AG08396 (cell line): ENCODE measurements around the gene SNAI3.

ENCODE experiments used
- DNase-seq: peaks from one replicate; pipeline ENCODE4 v3.0.0; 2012; ENCODE audit warnings: low spot score, mixed read lengths

SNAI3 gene

GRCh38 chr16:88634141-88634993 lies 51.9 kb downstream of the SNAI3 start:
- DNase-seq = peak; percentile 68

- DNase-seq = peak; percentile 61
Measured at GRCh38 chr16:88633684-88634140, 52.6 kb downstream of the SNAI3 start.

- DNase-seq = no peak
Measured at GRCh38 chr16:88632587-88632930, 53.7 kb downstream of the SNAI3 start.

DNA sequence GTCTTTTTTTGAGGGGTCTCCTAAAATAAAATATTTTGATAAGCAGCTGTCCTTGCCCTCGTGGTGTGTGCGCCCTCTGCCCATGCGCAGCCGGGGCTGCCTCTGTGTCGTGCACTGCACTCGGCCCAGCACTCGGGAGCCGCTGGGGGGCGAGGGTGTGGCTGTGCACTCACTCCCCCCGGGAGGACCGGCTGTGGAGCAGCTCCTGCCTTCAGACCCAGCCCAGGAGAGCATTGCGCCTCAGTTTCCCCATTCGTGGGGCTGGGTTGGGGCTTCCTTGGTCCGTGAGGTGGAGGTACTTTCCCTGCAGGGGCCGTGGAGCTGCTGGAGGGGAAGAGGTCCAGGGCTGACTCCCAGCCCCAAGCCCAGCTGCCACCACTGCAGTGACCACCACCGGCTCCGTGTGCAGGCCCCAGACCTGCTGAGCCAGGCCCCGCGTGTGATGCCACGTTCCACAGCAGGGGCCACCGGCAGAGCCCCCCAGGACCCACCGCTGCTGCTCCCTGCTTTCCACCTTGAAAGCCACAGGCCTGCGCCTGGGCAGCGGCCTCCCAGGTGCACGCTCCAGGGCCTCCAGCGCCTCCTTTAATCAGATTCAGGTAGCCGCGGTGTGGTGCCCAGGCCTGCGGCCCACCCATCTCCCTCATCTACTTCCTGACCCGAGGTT lies 54.3 kb downstream of the SNAI3 start:
- no peak for DNase-seq

DNA sequence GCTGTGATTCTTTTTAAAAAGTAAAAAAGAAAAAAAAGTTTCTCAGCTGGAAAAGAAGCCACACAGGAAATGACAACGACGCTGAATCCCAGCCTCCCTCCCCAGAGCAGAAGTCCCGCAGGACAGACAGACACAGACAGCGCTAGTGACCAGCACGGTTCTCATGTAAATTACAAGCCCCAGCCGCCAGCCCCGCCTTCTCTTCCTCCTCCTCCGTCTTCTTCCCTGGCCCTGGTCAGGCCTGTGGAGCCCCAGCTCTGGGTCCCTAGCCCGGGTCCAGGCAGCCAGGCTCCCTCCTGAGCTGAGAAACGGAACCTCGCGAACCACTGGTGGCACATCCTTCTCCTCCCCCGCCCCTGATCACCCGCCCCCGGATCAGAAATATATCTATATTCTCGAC lies 54.9 kb downstream of the SNAI3 start:
- no peak for DNase-seq

GRCh38 chr16:88630941-88631340 lies 55.4 kb downstream of the SNAI3 start:
- no peak for DNase-seq

DNA sequence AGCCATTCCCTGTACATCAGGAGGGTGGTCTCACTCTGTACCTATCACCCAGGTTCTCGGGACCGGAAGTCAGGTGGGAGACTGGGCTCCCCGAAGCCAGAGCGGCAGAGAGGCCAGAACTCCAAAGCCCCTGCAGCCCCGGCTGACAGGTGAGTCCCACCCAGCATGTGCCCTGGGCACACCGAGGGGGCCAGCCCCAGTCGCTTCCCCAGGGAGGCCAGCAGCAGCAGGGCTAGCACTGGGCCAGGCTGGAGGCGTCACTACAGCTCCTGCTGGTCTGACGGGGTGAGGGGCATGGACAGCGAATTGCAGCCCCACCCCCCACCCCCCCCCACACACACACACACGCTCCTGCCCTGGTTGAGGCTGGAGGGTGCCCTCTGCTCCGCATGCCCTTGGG lies 55.9 kb downstream of the SNAI3 start:
- no peak for DNase-seq

GRCh38 chr16:88629835-88630234 lies 56.5 kb downstream of the SNAI3 start:
- DNase-seq = no peak

GRCh38 chr16:88628512-88628974 lies 57.8 kb downstream of the SNAI3 start:
- DNase-seq = no peak
